Mucosa of stomach (tissue), 1 donor: Measurements from ENCODE around the gene EFHC1.

ENCODE experiments used
- H3K27me3 ChIP-seq: one replicate; pipeline ENCODE4 v1.7.0; 2013; ENCODE audit warnings: mild to moderate bottlenecking, low read length; ENCODE audit not compliant: control insufficient read depth, insufficient read depth
- H3K36me3 ChIP-seq: one replicate; pipeline ENCODE4 v1.7.0; 2013; ENCODE audit warnings: low read length; ENCODE audit not compliant: control insufficient read depth, insufficient read depth
- H3K4me1 ChIP-seq: one replicate; pipeline ENCODE4 v1.7.0; 2013; ENCODE audit warnings: mild to moderate bottlenecking, low read length; ENCODE audit not compliant: control insufficient read depth, insufficient read depth
- H3K4me3 ChIP-seq: one replicate; pipeline ENCODE4 v1.7.0; 2013; ENCODE audit warnings: low read length
- H3K9ac ChIP-seq: one replicate; pipeline ENCODE4 v1.7.0; 2013; ENCODE audit warnings: mild to moderate bottlenecking, low read length, moderate library complexity
- H3K9me3 ChIP-seq: one replicate; pipeline ENCODE4 v1.7.0; 2013; ENCODE audit warnings: mild to moderate bottlenecking, low read length, moderate library complexity; ENCODE audit not compliant: control insufficient read depth
- donor health status: Pancreatic carcinoma.

EFHC1 gene

GRCh38 chr6:52475307-52475706 is 55.2 kb downstream of the EFHC1 start:
- no peaks in the 10 kb centered on the region for H3K9me3 ChIP-seq
- no peak overlapping the region for H3K9ac ChIP-seq
- no peaks in the 10 kb centered on the region for H3K36me3 ChIP-seq
- H3K4me3 ChIP-seq: no peak overlapping the region
- peaks cover 16% of the 10 kb centered on the region for H3K4me1 ChIP-seq
- H3K27me3 ChIP-seq: no peaks in the 10 kb centered on the region

DNA sequence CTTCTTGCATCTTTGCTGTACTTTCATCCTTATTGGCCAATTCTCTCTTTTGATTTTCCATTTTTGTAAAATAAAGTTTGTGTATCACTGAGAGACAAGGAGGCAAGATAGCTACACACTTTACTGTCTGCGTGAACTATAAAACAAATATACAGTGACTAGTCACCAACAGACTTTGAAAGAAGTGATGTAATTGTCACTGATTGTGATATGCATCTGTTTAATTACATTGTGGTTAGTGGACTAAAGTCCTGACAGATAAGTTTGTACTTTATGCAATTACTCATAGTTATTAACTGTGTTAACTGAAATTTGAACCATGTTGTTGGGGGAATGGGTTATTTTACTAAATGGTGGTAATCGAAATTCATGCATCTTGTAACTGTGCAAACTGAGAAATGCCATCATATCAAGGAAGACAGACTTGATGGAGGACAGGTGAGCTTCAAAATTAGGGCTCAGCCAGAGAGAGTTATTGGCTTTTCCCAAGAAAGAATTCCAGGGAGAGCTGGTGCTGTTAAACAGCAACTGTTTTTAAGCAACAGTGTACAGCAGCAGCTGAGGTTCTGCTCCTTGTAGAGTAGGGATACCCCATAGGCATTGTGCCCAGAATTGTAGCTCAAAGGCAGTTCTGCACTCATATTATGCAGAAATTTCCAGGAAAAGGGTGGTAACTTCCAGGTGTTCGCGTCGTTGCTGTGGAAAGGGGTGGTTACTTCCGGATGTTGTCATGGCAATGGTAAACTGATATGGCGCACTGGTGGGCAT is 62.9 kb downstream of the EFHC1 start:
- Histone ChIP-seq H3K4me1 (peaks cover 31% of the 10 kb centered on the region), H3K4me3 (no peak overlapping the region), H3K27me3 (no peaks in the 10 kb centered on the region), H3K9me3 (no peaks in the 10 kb centered on the region), H3K36me3 (no peaks in the 10 kb centered on the region), H3K9ac (no peak overlapping the region)

DNA sequence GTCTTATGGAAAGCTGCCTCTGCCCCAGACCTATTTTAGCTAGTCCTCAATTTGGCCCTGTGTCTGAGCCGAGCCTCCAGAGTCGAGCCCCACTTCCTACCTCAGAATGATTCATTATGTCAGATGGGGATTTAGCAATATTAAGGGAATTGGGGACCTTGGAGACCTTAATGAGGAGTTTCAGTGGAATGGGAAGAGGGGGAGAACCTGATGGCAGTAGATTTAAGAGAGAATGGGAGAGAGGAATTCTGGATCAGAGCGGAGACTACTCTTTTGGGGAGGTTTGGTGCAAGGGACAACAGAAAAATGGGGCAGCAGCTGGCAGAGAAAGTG is 63.5 kb downstream of the EFHC1 start:
- Histone ChIP-seq H3K9ac (no peak overlapping the region), H3K9me3 (no peaks in the 10 kb centered on the region), H3K36me3 (no peaks in the 10 kb centered on the region), H3K27me3 (no peaks in the 10 kb centered on the region), H3K4me1 (peaks cover 31% of the 10 kb centered on the region), H3K4me3 (no peak overlapping the region)

DNA sequence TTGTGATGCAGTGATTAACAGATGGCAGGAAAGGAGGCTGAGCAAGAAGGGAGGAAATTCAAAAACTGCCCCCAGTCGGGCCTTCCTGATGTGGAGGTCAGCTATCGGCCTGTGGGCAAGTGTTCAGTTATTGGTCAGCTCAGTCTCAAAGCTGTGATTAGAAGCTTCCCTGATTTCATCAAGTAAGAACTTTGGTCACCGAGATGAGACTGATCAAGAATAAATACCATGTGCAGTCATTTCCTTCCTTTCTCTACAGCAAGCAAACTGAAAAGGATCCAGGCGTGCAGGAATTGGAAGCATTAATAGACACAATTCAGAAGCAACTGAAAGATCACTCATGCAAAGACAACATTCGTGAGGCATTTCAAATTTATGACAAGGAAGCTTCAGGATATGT is 69.7 kb downstream of the EFHC1 start:
- H3K36me3 ChIP-seq: no peaks in the 10 kb centered on the region
- no peaks in the 10 kb centered on the region for H3K27me3 ChIP-seq
- H3K4me3 ChIP-seq: no peak overlapping the region
- no peaks in the 10 kb centered on the region for H3K9me3 ChIP-seq
- no peak overlapping the region for H3K9ac ChIP-seq
- H3K4me1 ChIP-seq: no peaks in the 10 kb centered on the region

GRCh38 chr6:52491203-52492069 is 71.3 kb downstream of the EFHC1 start:
- no peaks in the 10 kb centered on the region for H3K4me1 ChIP-seq
- H3K27me3 ChIP-seq: no peaks in the 10 kb centered on the region
- H3K36me3 ChIP-seq: no peaks in the 10 kb centered on the region
- no peaks in the 10 kb centered on the region for H3K9me3 ChIP-seq
- no peak overlapping the region for H3K9ac ChIP-seq
- H3K4me3 ChIP-seq: no peak overlapping the region

- no peak overlapping the region for H3K9ac ChIP-seq
- no peaks in the 10 kb centered on the region for H3K9me3 ChIP-seq
- H3K4me3 ChIP-seq: no peak overlapping the region
- H3K4me1 ChIP-seq: peaks cover 5% of the 10 kb centered on the region
- H3K27me3 ChIP-seq: no peaks in the 10 kb centered on the region
- no peaks in the 10 kb centered on the region for H3K36me3 ChIP-seq
These were observed 73.5 kb downstream of the EFHC1 start for GRCh38 chr6:52493669-52494068.

DNA sequence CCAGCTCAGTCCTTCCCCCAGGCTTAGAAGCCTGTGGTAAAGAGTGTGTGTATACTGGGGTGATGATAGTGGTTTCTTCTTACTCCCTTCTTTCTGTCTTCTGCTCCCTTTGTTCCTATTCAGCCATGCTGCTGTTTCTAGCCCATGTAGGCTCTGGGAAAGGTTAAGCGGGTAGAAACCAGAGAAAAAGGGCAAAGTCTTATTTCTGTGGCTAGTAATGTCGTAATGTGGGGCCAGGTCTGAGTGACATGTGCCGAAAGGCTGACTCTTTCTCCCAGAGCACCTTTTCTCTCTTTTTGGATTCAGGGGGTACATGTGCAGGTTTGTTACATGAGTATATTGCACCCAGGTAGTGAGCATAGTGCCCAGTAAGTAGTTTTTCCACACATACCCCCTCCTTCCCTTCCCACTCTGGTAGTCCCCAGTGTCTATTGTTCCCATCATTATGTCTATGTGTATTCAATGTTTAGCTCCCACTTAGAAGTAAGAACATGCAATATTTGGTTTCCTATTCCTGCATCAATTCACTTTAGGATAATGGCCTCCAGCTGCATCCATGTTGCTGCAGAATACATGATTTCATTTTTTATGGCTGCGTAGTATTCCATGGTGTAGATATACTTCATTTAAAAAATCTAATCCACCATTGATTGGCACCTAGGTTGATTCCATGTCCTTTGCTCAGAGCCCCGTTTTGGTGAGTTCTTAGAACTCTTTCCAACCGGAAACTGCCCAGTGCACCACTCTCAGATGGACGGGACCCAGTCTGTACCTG is 74.3 kb downstream of the EFHC1 start:
- Histone ChIP-seq H3K36me3 (no peaks in the 10 kb centered on the region), H3K9ac (no peak overlapping the region), H3K27me3 (no peaks in the 10 kb centered on the region), H3K4me1 (peaks cover 5% of the 10 kb centered on the region), H3K4me3 (no peak overlapping the region), H3K9me3 (no peaks in the 10 kb centered on the region)

- no peak overlapping the region for H3K4me3 ChIP-seq
- H3K36me3 ChIP-seq: no peaks in the 10 kb centered on the region
- peaks cover 5% of the 10 kb centered on the region for H3K4me1 ChIP-seq
- H3K27me3 ChIP-seq: no peaks in the 10 kb centered on the region
- no peaks in the 10 kb centered on the region for H3K9me3 ChIP-seq
- H3K9ac ChIP-seq: no peak overlapping the region
These were observed 75.8 kb downstream of the EFHC1 start for GRCh38 chr6:52495922-52496321.

DNA sequence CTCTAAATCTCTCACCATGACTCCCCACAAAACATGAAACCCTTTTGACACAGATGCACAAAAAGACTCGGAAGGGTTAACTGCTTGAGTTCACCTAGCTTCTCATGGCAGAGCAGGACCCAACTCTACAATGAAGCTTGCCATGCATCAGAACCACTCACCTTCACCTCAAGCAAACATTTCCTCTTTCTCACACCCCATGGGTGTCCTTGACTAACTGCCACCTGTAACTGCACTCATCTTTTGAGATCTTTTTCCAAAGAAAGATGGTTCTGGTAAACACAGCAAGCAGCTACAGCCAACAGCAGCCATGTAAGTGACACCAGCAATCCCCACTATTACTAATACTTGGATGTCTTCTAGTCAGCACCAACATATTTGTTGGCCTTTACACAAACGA is 76.5 kb downstream of the EFHC1 start:
- Histone ChIP-seq H3K4me3 (no peak overlapping the region), H3K36me3 (no peaks in the 10 kb centered on the region)

DNA sequence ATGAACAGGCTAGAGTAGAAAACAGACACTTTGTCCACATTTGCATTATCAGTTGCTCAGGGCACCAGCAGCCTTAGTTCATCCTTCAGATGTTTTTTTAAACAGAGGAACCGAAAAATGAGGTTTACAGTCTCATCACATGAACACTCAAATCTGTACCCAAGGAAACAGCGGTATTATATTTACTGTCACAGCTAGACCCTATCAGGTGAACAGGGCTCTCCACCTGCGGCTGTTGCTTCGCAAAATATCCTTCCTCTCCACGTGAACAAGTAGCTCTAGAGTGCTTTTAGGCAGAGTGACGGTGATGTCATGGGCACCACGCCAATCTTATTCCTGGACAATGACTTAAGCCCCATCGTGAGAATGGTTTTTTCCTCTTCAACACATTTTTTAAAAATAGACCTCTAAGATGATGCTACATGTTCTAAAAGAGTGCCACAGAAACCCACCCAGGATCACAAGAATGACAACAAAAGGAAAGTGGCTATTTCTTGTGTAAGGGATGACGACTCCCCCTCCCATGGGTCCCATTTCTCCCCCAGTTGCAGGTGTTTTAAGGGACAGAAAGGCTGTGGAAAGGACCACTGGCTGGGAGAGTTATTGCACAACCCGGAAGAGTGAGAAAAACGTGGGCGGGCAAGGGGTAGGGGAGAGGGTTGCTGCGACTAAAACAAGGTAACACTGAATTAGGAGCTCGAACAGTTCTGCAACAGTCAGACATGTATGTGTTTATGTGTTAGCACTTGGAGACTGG is 77.7 kb downstream of the EFHC1 start:
- no peaks in the 10 kb centered on the region for H3K9me3 ChIP-seq
- H3K36me3 ChIP-seq: peaks cover 7% of the 10 kb centered on the region
- no peak overlapping the region for H3K4me3 ChIP-seq
- no peaks in the 10 kb centered on the region for H3K27me3 ChIP-seq
- no peak overlapping the region for H3K9ac ChIP-seq
- peaks cover 9% of the 10 kb centered on the region for H3K4me1 ChIP-seq

More for the DNA sequence above, 76.5 kb downstream of the EFHC1 start:
- H3K9ac ChIP-seq: no peak overlapping the region
- H3K9me3 ChIP-seq: no peaks in the 10 kb centered on the region
- H3K4me1 ChIP-seq: peaks cover 5% of the 10 kb centered on the region
- no peaks in the 10 kb centered on the region for H3K27me3 ChIP-seq

GRCh38 chr6:52498538-52499017 is 78.4 kb downstream of the EFHC1 start:
- Histone ChIP-seq H3K9ac (no peak overlapping the region), H3K36me3 (peaks cover 7% of the 10 kb centered on the region), H3K27me3 (no peaks in the 10 kb centered on the region), H3K4me3 (no peak overlapping the region), H3K4me1 (peaks cover 16% of the 10 kb centered on the region), H3K9me3 (no peaks in the 10 kb centered on the region)
